ENCODE results near the gene MORN1.

Gene MORN1

GRCh38 chr1:2303781-2304180, 87.6 kb downstream of the MORN1 start:
- H3K4me1 ChIP-seq (ENCODE audit: control insufficient read depth, low read length), result peaks cover 21% of the 10 kb centered on the region

GRCh38 chr1:2303016-2303775, 88.2 kb downstream of the MORN1 start:
- H3K79me2 ChIP-seq (ENCODE audit: control insufficient read depth, low read length), result no peaks in the 10 kb centered on the region
- TF ChIP-seq CTCF (IDR thresholded peaks at IDR 0.05; ENCODE audit: low read depth, low read length, poor library complexity, severe bottlenecking), result no peak
- no peak for TF ChIP-seq EZH2phosphoT487 (IDR thresholded peaks at IDR 0.05; ENCODE audit: borderline replicate concordance, low read length)
- H3K4me1 ChIP-seq (ENCODE audit: control insufficient read depth, low read length), result peaks cover 21% of the 10 kb centered on the region
- H3F3A ChIP-seq (ENCODE audit: control insufficient read depth, insufficient read depth), result 0 out of 2 replicates have a peak, but pooled peaks cover 2% of the 10 kb centered on the region
- H3K4me3 ChIP-seq (ENCODE audit: low read length), result no peak overlapping the region
- H3K36me3 ChIP-seq (ENCODE audit: control insufficient read depth, low read length), result no peaks in the 10 kb centered on the region
- H3K4me2 ChIP-seq (ENCODE audit: low read length), result no peak overlapping the region
- H4K20me1 ChIP-seq (ENCODE audit: control insufficient read depth, insufficient read depth, low read depth, low read length), result peaks cover 11% of the 10 kb centered on the region; the same call in 1 of the 2 replicates
- H3K27me3 ChIP-seq (ENCODE audit: control insufficient read depth, low read length), result peaks cover 19% of the 10 kb centered on the region
- no peak overlapping the region for H3K27ac ChIP-seq (ENCODE audit: low read depth, low read length)
- H3K9me3 ChIP-seq (ENCODE audit: control insufficient read depth, insufficient read depth, low read length), result no peaks in the 10 kb centered on the region
- no peaks in the 10 kb centered on the region for H3K9me2 ChIP-seq (replicated peaks; ENCODE audit: control insufficient read depth, low read length)

More at GRCh38 chr1:2303781-2304180, 87.6 kb downstream of the MORN1 start:
- Histone ChIP-seq H3K4me3 (ENCODE audit: low read length) (no peak overlapping the region), H3K9me2 (replicated peaks; ENCODE audit: control insufficient read depth, low read length) (no peaks in the 10 kb centered on the region), H3K79me2 (ENCODE audit: control insufficient read depth, low read length) (no peaks in the 10 kb centered on the region), H4K20me1 (ENCODE audit: control insufficient read depth, insufficient read depth, low read depth, low read length) (peaks cover 11% of the 10 kb centered on the region; the same call in 1 of the 2 replicates), H3K9me3 (ENCODE audit: control insufficient read depth, insufficient read depth, low read length) (no peaks in the 10 kb centered on the region), H3K27me3 (ENCODE audit: control insufficient read depth, low read length) (peaks cover 19% of the 10 kb centered on the region), H3K27ac (ENCODE audit: low read depth, low read length) (no peak overlapping the region), H3F3A (ENCODE audit: control insufficient read depth, insufficient read depth) (0 out of 2 replicates have a peak, but pooled peaks cover 2% of the 10 kb centered on the region), H3K36me3 (ENCODE audit: control insufficient read depth, low read length) (no peaks in the 10 kb centered on the region), H3K4me2 (ENCODE audit: low read length) (no peak overlapping the region)
- TF ChIP-seq EZH2phosphoT487 (IDR thresholded peaks at IDR 0.05; ENCODE audit: borderline replicate concordance, low read length) (no peak), CTCF (IDR thresholded peaks at IDR 0.05; ENCODE audit: low read depth, low read length, poor library complexity, severe bottlenecking) (no peak)

GRCh38 chr1:2302292-2302925, 88.9 kb downstream of the MORN1 start:
- Histone ChIP-seq H3K9me2 (replicated peaks; ENCODE audit: control insufficient read depth, low read length) (no peaks in the 10 kb centered on the region), H3K9me3 (ENCODE audit: control insufficient read depth, insufficient read depth, low read length) (no peaks in the 10 kb centered on the region), H3K4me1 (ENCODE audit: control insufficient read depth, low read length) (peaks cover 21% of the 10 kb centered on the region), H3K79me2 (ENCODE audit: control insufficient read depth, low read length) (no peaks in the 10 kb centered on the region), H4K20me1 (ENCODE audit: control insufficient read depth, insufficient read depth, low read depth, low read length) (peaks cover 11% of the 10 kb centered on the region; the same call in 1 of the 2 replicates), H3K4me3 (ENCODE audit: low read length) (no peak overlapping the region), H3K27me3 (ENCODE audit: control insufficient read depth, low read length) (peaks cover 19% of the 10 kb centered on the region), H3K4me2 (ENCODE audit: low read length) (no peak overlapping the region), H3F3A (ENCODE audit: control insufficient read depth, insufficient read depth) (0 out of 2 replicates have a peak, but pooled peaks cover 2% of the 10 kb centered on the region), H3K27ac (ENCODE audit: low read depth, low read length) (no peak overlapping the region), H3K36me3 (ENCODE audit: control insufficient read depth, low read length) (no peaks in the 10 kb centered on the region)
- TF ChIP-seq CTCF (IDR thresholded peaks at IDR 0.05; ENCODE audit: low read depth, low read length, poor library complexity, severe bottlenecking) (no peak), EZH2phosphoT487 (IDR thresholded peaks at IDR 0.05; ENCODE audit: borderline replicate concordance, low read length) (no peak)
